HFFc6 (cell line): Measurements from ENCODE around the gene CREBRF. TPM values are rescaled to one million over a fixed set of nuclear protein-coding genes. Genes with fewer than 3 reads are reported as not detected.

ENCODE experiments used
- DNase-seq: peaks from one replicate; pipeline ENCODE4 v3.0.0-alpha.2; 2018
- H3K27ac Mint-ChIP-seq: 2 replicates; pipeline ENCODE4 v1.8.0; 2020; ENCODE audit warnings: mild to moderate bottlenecking, mixed read lengths
- H3K27me3 Mint-ChIP-seq: 2 replicates; pipeline ENCODE4 v1.8.0; 2021; ENCODE audit warnings: mild to moderate bottlenecking, moderate library complexity, mixed read lengths; ENCODE audit not compliant: insufficient read depth
- H3K36me3 Mint-ChIP-seq: 2 replicates; pipeline ENCODE4 v1.8.0; 2021; ENCODE audit warnings: low read depth, mixed read lengths
- H3K4me1 Mint-ChIP-seq: 2 replicates; pipeline ENCODE4 v1.8.0; 2020; ENCODE audit warnings: low read depth, mixed read lengths
- H3K4me3 Mint-ChIP-seq: 2 replicates; pipeline ENCODE4 v1.8.0; 2020; ENCODE audit warnings: mild to moderate bottlenecking, moderate library complexity, mixed read lengths
- H3K9me3 Mint-ChIP-seq: 2 replicates; pipeline ENCODE4 v1.8.0; 2020; ENCODE audit warnings: mild to moderate bottlenecking, mixed read lengths
- CTCF ChIP-seq: fragments of 200-600 bp; sonication (generic); IDR thresholded peaks from 2 replicates; pipeline ENCODE4 v1.5.0; 2021; ENCODE audit warnings: antibody characterized with exemption, mild to moderate bottlenecking
- total RNA-seq, 6 experiments: library from RNA; stranded (reverse); fragmentation: NEBNext Ultra II Directional; extraction: Animal tissue kit (Norgen Biotek cat#: 25700); gene quantifications; 2 replicates in 1 of 6; 3 replicates in 5 of 6; pipeline ENCODE4 v1.2.3, GENCODE V29; 2021

Gene CREBRF
- total RNA-seq, 6 experiments from 2014 or later, result 8.7 to 15.3 (median 10.7) TPM

DNA sequence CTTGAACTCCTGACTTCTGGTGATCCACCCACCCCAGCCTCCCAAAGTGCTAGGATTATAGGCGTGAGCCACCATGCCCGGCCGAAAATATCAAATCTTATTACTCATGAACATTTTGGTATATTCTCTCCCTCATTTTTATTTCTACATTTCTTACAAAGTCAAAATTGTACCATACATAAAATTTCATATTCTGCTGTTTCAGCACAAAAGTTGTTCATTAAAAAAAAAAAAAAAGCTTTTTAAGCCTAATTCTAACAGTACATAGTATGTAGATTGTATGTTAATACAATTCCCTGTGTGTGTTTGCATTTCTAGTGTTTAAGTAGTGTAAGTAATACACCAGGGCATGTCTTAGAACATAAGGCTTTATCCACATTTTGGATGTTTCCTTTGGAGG, 103.1 kb downstream of the CREBRF start:
- peaks cover 11% of the 10 kb centered on the region; the same call in 1 of the 2 replicates for H3K36me3 Mint-ChIP-seq
- no peak for TF ChIP-seq CTCF
- no peak overlapping the region for H3K27ac Mint-ChIP-seq
- no peak overlapping the region for H3K4me3 Mint-ChIP-seq
- no peaks in the 10 kb centered on the region for H3K4me1 Mint-ChIP-seq
- peaks cover 2% of the 10 kb centered on the region for H3K27me3 Mint-ChIP-seq
- no peak for DNase-seq
- no peaks in the 10 kb centered on the region for H3K9me3 Mint-ChIP-seq

DNA sequence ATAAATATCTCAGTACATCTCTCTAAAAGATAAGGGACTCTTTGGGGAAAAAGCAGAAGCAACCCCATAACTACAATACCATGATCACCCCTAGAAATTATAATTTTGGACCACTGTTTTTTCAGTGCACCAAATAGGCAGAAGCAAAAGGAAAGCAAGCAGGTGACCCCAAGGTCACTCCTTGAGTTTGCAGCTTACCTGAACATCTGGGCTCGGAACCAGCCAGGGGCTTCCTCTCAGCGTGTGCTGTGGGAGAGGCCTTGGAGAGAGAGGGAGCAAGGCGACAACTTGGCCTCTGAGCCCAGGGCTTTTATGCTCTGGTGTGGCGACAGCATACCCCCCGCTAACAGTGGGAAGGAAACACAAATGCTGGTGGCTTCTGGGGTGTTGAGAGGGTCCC, 105.0 kb downstream of the CREBRF start:
- no peak for DNase-seq
- Mint-ChIP-seq H3K4me1 (no peaks in the 10 kb centered on the region), H3K27ac (no peak overlapping the region), H3K4me3 (no peak overlapping the region), H3K27me3 (peaks cover 3% of the 10 kb centered on the region), H3K9me3 (no peaks in the 10 kb centered on the region), H3K36me3 (peaks cover 6% of the 10 kb centered on the region; the same call in 1 of the 2 replicates)
- no peak for TF ChIP-seq CTCF

DNA sequence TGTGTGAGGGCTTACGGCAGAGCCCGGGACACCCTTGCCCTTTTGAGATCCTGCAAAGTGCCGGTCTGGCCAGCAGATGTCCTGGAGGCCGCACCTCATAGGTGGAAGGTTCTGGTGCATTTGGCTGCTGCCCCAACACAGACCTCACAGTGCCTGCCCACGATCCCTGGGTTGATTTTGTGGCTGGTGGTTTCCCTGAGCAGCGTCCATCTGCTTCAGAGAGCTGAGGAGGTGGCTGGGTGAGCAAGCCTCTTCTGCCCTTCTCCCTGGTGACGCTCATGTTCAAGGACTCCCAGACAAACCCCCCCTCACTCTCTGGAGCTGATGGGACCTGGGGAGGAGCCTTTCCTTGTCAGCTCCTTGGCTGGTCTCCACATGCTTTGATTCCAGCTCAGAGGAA, 107.1 kb downstream of the CREBRF start:
- Mint-ChIP-seq H3K4me1 (no peaks in the 10 kb centered on the region), H3K27me3 (peaks cover 6% of the 10 kb centered on the region), H3K36me3 (peaks cover 6% of the 10 kb centered on the region; the same call in 1 of the 2 replicates), H3K9me3 (no peaks in the 10 kb centered on the region), H3K27ac (no peak overlapping the region), H3K4me3 (no peak overlapping the region)
- no peak for TF ChIP-seq CTCF
- no peak for DNase-seq

DNA sequence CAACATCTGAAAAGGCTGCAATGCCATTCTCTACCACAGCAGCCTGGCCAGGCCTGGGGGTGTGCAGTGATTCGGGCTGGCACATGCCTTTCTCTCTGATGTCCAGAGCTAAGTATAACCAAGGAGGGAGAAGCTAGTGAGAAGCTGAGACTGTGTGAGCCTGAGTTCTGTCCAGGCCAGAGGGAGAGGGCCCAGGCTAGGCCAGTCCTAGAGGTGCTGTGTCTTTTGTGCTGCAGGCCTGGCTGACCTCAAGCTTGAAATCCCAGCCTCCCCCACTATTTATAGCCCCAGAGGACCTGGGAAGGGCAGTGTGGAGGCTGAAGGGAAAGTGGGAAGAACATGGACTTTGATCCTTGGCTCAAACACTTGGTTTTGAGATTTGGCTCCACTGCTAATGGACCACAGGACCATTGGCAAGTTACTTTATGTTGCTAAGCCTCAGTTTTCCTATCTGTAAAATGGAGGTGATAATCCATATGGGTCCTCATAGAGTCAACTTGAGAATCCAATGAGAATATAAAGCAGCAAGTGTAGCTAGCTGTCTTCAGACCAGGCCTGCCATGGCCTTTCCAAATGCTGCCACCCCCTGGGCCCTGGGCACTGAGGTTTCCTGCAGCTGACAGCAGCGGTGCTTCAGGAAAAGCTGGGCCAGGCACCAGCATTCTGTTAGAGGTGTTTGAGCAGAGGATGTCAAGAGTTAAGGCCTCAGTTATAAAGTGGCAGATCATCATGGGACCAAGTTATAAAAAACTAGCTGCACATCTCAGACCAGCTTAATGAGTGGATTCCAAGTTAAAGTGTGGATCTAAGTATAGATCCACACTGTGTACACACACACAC, 109.2 kb downstream of the CREBRF start:
- no peak for TF ChIP-seq CTCF
- Mint-ChIP-seq H3K9me3 (no peaks in the 10 kb centered on the region), H3K4me1 (no peaks in the 10 kb centered on the region), H3K27ac (no peak overlapping the region), H3K4me3 (no peak overlapping the region), H3K36me3 (0 out of 2 replicates have a peak, but pooled peaks cover 6% of the 10 kb centered on the region), H3K27me3 (peaks cover 11% of the 10 kb centered on the region)
- no peak for DNase-seq

DNA sequence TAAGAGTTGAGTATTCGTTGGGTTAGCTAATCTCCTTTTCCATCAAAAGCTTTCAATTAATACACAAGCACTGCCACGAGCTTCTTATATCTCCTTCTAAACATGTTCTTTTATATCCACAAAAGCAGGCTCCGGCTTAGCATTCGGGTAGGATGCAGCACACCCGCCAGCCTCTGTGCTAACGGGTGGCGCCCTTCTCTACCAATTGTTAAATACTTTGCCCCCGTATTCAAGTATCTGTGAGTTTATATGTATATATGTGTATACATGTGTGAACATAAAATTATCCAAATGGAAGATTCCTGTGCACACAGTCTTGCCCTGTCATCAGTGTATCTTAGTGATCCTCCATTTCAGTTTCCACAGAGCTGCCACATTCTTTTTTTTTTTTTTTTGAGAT, 116.0 kb downstream of the CREBRF start:
- TF ChIP-seq CTCF, result no peak
- Mint-ChIP-seq H3K9me3 (no peaks in the 10 kb centered on the region), H3K36me3 (no peaks in the 10 kb centered on the region), H3K4me1 (no peaks in the 10 kb centered on the region), H3K4me3 (no peak overlapping the region), H3K27me3 (peaks cover 25% of the 10 kb centered on the region), H3K27ac (no peak overlapping the region)
- DNase-seq, result no peak
